ENCODE data around the gene SETD6.
A peak's percentile ranks its signal among the peaks of the same experiment; 100 is the strongest.

SETD6 gene

DNA sequence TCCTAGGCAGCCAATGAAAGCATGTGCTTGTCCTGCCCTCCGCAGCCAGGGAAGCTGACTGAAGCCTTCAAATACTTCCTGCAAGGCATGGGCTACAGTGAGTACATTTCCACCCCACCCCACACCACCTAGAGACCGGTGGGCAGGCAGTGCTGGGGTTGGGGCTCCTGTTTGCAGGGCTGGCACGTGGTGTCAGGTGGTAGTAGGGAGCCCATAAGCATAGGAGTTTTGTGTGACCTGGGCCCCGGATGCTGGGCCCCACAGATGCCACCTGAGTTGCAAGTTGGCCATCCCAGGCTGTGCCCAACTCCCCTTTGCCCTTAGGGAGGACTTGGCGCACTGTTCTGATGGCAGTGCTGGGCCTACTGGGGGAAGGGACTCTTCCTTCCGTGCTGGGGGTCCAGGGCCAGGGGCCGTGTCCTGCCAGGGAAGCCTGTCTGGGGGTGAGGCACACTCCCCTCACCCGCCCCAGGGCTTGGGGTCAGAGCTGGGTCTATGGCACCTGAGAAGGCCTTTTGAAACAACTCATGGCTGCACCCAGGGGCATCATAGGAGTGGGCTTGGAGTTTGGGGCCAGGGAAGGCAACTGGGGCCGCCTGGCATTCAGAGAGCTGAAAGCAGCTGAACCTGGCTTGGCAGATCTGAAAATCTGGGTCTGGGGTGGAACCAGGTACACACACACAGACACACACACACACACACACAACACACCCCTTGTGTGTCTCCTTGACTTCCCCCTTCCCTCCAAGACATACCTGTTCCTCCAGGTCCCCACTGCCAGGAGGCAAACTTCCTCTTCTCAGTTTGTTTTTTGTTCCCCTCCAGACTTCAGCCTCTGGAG is 5.8 kb upstream of the SETD6 start:
- DNase-seq = no peak

DNA sequence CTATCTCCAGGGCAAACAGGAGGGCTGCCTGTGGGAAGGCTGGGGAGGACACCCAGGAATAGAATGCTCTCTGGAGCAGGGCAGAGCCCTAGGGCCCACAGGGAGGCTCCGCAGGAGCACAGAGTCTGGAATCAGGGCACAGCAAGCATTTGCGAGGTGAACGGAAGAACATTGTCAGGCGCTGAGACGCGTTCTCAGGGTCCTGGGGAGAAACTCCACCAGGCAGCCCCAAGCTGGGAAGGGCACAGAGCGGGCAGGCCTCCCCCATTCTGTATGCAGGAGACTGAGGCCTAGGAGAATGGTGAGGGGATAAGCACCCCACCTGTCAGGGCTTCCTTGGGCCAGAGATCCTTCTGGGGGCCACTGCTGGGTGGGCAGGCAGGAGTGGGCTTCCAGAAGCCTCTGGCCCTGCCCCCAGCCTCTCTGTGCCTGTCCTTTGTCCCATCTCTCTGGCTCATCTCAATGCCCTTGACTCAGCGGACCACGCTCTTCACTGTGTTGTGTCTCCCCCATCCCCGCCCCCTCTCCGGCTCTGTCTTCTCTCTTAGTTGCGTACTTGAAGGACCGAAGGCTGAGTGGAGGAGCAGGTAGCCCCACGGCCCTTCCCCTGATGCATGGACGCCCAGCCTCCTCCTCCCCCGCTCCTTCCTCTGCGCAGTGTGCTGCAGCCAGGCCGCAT is 5.1 kb upstream of the SETD6 start:
- no peak for DNase-seq

DNA sequence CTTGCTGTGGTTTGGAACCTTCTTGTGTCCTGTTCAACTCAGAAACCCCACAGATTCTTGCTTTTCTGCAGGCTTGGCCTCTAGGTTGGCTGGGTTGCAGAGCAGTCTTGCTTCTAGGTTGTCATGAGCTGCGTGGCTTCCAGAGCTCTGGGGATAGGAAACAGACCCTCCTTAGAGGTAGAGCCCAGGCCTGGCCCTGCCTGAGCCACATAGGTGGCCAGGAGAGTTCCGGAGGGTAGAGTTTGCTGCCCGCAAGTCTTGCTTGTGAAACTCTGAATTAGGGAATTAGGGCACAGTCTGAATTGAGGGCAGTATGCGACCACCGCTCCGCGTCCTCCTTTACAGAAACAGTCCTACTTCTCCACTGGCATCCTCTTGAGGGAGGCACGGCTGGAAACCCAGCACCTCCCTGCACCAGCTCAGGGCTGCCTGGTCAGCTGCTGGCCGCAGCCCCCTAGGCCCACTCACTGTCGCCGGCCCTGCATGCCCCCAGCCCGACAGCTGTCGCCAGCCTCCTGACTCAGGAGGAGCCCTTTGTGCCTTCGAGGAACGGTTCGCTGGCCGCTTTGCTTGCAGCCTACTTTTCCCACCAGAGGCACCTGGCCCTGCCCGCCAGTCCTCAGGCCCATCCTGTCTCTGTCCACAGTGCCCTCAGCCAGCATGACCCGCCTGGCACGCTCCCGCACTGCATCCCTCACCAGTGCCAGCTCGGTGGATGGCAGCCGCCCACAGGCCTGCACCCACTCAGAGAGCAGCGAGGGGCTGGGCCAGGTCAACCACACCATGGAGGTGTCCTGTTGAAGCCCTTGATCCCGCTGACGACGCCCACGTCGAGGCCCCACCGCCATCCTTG is 4.3 kb upstream of the SETD6 start:
- DNase-seq = no peak

DNA sequence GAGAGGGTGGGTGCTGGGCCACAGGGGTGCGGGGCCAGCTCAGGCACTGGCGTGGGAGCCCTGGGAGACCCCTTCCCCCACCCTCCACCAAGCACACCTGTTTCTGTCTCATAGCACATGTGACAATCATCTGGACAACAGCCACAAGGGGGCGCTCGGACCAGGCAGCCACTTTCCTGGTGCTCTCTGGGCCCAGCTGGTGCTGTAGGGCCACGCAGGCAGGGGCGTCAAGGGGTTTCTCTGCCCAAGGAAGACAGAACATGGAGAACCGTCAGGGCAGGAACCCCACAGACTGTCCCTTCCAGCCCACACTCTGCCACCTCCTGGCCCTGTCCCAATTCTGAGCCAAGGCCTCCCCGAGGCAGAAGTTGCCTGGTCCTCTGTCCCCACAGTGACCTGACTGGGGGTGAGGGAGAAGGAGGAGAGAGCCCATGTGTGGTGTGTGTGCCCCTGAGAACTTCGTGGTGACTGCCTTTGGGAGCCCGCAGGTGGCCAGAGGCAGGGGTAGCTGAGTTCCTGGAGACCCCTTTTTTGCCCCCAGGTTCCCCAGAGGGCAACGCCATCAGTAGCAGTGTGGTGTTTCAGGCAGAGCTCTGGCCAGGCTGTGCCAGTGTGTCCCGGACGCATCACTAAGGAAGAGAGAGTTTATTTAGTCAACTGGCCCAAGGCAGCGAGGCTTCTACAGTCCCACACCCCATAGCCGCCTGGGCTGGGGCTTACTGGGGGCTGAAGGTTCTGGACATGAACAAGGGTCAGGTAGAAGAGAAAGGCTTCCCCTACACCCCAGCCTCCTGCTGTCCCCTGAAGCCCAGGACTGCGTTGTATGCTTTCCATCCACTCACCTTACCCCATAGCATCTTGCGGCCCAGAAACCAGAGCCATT is 3.1 kb upstream of the SETD6 start:
- peak; percentile 65 for DNase-seq

DNA sequence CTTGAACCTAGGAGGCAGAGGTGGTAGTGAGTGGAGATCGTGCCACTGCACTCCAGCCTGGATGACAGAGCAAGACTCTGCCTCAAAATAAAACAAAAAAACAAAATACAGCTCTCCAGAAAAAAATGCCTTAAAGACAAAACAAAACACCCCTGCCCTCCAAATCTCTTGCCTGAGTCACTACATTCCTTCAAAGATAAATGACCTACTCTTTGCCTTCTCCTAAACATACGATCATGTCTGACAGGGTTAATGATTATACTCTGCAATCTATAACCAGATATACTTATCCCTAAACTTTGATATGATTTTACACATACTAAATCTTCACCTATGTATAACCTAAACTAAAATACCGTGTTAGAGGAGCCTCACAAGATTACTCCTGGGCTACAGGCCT is 1.4 kb upstream of the SETD6 start:
- DNase-seq = no peak

DNA sequence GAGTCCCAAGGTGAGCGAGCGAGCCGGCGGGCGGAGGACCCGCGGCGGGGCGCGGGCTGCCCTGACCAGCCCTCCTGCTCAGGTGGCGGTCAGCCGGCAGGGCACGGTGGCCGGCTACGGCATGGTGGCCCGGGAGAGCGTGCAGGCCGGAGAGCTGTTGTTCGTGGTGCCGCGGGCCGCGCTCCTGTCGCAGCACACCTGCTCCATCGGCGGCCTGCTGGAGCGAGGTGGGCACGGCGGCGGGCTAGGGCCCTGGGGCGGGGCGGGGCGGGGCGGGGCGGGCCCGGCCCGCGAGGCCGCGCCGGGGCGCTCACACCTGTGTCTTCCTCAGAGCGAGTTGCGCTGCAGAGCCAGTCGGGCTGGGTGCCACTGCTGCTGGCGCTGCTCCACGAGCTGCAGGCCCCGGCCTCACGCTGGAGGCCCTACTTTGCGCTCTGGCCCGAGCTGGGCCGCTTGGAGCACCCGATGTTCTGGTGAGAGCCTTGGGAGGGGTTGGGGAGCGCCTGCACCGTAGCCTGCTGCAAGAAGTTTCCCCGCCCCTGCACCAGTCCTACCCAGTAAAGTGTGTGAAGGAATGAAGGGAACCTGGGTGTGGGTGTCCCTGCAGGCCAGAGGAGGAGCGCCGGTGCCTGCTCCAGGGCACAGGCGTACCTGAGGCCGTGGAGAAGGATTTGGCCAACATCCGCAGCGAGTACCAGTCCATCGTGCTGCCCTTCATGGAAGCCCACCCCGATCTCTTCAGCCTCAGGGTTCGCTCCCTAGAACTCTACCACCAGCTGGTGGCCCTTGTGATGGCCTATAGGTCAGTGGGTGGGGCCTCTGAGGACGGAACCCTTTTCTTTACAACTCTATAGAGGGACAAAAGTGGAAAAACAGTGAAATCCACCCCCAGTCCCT is 802 bp downstream of the SETD6 start:
- peak; percentile 37 for DNase-seq

DNA sequence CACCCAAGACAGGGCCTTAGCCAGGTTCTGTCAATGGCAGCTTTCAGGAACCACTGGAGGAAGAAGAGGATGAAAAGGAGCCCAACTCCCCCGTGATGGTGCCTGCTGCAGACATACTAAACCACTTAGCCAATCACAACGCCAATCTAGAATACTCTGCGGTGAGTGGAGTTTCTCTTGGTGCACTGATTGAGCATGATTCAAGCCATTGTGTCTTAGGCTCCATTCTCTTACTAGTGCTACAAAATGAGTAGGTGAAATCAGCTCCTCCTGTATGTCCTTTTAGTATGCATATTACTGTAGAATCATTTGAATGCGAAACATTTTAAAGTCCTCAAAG is 1.4 kb downstream of the SETD6 start:
- no peak for DNase-seq

DNA sequence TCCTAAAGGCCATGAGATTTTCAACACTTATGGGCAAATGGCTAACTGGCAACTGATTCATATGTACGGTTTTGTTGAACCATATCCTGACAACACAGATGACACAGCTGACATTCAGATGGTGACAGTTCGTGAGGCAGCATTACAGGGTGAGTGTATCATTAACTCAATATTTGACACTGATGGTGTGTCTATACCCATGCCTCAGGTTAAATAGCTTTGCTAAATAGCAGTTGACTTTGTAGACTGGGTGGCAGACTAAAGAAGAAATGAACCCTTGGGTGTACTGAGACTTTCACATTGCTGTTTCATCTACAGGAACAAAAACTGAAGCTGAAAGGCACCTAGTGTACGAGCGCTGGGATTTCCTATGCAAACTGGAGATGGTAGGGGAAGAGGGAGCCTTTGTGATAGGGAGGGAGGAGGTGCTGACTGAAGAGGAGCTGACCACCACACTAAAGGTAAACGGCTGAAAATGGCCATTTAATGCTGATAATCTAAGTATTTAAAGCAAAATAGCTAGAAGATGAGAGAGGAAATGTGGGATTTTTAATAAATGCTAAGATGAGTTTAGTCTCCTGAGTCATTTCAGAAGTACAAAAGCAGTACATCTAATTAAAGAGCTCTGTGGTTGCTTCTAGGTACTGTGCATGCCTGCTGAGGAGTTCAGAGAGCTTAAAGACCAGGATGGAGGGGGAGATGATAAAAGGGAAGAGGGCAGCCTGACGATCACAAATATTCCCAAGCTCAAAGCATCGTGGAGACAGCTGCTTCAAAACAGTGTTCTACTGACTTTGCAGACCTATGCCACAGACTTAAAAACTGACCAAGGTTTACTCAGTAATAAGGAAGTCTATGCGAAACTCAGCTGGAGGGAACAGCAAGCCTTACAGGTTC is 3.0 kb downstream of the SETD6 start:
- no peak for DNase-seq

DNA sequence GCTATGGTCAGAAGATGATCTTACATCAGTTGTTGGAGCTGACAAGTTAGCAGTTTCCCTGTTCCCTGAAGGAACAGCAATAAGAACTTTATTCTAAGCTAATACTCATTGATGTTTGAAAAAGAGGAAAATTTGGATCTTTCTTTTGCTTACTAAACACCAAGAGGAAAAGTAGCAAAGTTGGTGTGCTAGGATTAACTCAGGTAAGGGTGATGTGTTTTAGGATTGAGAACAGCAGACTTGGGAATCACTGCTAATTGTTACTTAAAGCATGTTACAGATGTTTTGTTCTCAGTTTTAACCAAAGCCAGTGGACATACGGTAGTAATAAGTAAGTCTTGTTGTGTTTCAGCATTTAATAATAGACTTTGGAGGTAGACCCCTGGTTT is 3.7 kb downstream of the SETD6 start:
- no peak for DNase-seq

DNA sequence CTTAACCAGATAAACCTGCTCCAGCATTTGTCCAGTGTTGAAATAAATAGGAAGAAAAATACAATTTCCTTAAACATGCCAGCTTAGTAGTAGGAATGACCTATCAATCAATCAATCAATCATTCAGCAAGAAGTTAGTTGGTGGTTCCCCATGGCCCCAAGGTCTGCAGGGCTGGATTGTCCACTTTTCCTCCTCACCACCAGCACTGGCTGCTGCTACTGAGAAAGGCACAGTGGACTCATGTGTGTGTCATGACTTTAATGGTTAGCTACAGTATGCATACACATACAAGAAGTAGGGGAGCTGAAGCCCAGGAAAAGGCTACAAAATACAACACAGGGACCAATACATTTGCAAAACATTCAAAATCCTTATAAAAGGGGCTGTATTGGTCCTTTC is 4.4 kb downstream of the SETD6 start:
- DNase-seq = no peak

DNA sequence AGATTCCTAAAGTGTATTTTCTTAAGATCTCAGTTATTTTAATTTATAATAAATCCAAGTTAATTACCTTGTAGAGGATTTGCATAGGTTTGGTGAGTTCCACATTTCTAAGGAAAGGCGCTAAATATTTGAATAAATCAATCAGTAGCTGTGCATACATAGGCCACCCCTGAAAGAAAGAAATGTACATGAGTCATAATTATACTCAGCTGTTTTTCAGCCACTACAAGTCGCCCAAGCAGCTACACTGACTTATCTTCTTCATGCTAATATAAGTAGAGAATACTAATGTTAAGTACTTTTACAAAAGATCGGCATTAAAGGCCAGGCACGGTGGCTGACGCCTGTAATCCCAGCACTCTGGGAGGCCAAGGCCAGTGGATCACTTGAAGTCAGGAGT is 14.9 kb downstream of the SETD6 start:
- DNase-seq = no peak

DNA sequence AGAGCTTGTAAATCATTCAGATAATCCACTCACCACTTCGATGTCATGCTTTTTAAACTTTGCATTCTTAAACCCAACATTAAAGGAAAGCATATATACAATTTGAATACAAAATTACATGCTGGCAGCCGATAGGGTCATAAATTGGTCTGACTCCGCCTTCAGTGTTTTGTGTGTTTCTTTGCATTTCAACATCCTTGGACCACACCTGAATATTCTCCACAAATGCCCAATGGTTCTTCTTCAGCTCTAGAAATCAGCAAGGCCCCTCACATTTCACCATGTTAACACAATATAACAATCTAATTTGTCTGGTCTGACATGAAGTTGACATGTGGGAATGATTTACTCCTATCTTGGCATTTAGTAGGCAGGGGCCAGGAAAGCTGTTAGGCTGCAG is 17.1 kb downstream of the SETD6 start:
- no peak for DNase-seq

DNA sequence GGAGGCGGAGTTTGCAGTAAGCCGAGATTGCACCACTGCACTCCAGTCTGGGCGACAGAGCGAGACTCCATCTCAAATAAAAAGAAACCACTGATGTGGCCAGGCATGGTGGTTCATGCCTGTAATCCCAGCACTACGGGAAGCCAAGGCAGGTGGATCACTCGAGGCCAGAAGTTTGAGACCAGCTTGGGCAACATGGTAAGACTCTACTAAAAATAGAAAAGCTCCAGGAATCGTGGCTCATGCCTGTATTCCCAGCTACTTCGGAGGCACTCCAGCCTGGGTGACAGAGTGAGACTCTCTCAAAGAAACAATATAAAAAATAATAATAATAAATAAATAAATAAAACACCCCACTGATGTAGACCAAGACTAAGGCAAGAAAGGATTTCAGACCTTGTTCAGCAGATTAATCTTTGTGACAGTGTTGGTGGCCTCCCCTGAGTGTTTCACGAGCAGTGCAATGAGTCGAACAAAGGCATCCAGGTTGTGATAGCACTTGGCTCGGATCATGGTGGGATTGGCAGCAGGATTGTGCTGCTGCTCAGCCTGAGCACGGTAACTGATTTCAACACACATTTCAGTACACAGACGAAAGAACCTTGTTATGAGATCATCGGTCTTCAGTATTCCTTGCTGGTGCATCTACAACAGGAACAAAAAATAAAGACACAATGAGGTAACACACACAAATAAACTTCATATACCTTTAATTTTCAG is 18.6 kb downstream of the SETD6 start:
- DNase-seq = no peak

DNA sequence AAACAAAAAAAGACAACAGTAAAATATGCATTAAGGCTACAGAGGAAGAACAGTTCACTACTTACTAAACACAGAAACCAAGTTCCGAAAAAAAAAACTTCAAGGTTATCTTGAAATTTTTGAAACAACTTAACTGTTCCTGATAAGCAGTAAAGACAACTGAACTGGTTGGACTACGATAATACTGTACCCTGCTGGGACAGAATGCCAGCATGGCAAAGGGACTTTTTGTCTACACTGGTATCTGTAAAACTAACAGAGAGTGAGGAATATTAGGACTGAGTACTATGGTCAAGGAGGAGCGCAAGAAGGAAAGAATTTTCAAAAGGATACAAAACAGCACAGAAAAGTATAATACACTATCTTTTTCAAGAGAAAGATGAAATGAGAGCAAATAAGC is 19.8 kb downstream of the SETD6 start:
- no peak for DNase-seq

DNA sequence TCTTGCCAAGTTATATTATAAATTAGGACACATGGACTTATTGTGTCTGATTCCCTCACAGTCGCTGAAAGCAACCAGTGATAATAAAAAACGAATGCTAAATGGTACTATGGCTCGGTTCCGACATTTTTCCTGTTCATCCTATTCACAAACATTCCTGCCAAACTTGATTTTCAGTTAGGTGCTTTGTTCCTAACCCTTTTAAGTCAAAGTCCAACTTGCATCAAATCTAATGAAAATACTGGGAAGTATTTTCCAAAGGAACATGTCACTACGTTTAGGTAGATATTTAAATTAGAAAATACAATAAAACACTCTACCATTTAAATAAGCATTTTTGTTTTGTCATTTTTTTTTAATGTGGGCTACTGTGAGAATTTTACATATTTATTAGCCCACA is 21.0 kb downstream of the SETD6 start:
- no peak for DNase-seq

DNA sequence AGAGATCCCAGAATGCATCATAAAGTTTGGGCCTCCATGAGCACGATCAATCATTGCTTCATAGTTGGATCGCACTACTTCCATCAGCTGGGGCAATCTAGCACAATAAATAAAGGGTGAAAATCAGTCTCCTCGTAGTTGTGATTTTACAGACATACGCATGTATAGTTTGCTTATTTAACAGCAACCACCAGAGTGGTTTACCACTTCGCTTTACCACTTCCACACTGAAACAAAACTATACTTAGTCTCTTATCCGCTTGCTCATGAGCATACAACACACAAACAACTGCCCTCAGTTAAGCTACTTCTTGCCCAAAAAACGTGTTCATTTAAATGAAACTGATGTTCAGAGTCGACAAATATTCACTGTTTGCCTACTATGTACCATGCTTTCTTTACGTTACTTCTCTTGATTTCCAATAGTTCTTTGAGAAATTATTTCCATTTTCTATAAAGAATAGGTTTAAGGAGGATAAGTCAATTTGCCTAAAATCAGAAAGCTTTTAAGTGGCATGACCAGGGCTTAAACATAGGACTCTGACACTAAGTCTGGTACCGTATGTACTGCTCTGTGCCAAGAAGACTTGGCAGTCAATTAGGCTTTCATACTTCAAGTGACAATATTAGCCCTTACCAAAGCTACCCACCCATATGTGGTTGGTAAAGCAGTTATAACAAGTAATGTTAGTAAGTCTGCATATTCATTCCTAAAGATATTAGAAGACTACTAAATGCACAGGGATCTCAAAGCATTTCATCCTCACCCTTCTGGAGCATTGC is 22.0 kb downstream of the SETD6 start:
- DNase-seq = no peak

DNA sequence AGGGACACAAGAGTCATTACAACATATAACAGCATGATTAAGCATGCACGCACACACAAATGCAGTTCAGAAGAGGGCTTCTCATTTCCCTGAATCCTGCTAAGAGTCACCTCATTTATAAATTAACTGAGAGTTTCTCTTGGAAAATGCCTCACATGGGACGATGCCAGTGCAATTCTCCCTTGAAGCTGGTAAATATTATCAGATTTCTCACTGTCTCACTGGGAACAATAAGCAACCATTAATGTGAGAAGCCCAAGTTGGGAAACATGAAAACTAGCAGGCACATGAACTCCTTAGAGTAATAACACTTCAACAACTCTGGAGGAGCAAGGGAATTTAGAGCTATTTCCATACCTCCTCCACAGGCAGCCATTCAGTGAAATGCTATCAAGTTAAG is 26.4 kb downstream of the SETD6 start:
- no peak for DNase-seq

DNA sequence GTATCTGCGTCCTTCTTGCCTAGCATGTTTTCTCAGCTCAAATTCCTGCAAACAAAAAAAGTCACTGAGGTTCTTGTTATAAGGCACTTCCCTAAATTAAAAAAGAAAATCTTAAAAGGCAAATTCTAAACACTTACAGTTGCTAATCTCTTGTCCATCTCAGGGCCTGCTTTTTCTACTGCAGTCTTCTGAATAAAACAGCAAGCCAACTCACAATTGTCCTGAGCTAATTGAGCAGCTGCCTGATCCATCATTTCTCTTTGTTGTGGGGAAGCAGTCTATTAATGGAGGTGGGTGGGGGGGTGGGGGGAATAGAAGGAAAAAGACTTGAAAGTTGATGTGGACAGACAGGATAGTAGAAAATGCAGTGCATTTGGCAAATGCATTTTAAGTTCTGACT is 27.0 kb downstream of the SETD6 start:
- DNase-seq = no peak

DNA sequence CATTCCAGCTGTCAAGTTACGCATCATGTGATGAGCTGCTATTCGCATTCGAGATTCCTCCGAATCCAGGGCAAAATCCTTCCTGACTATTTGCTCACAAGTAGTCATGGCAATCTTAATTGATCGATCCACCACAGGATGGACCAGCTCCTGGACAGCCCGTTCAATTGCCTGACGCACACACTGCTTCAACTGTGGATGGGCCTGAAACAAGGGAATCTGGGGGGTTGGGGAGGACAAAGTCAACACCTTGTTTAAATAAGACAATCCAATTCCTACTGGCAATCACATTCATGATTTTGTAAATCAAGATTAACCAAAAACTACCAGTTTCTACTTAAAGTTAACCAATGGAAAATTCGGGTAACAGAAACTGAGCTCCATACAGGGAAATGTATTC is 28.4 kb downstream of the SETD6 start:
- no peak for DNase-seq

All from activated effector memory CD4-positive, alpha-beta T cell treated with Interleukin-2 at 50 U/mL for 16 hours (primary cell).